B cell (primary cell): Measurements from ENCODE around the gene GALNT18.
"Not testable (repeated sequence)": the region's sequence is repeated elsewhere in the genome, so short reads cannot be mapped to it uniquely, and the experiment has no call there.

ENCODE experiments used
- CTCF ChIP-seq: fragments of 200-600 bp; IDR thresholded peaks from one replicate; pipeline ENCODE4 v1.8.0; 2022; ENCODE audit warnings: antibody characterized with exemption, mild to moderate bottlenecking
- EZH2 ChIP-seq: IDR thresholded peaks from 2 replicates; pipeline ENCODE4 v1.6.1; 2012; ENCODE audit warnings: borderline replicate concordance, low read depth, mild to moderate bottlenecking, moderate library complexity, low read length; ENCODE audit not compliant: insufficient read depth, poor library complexity, severe bottlenecking

DNA sequence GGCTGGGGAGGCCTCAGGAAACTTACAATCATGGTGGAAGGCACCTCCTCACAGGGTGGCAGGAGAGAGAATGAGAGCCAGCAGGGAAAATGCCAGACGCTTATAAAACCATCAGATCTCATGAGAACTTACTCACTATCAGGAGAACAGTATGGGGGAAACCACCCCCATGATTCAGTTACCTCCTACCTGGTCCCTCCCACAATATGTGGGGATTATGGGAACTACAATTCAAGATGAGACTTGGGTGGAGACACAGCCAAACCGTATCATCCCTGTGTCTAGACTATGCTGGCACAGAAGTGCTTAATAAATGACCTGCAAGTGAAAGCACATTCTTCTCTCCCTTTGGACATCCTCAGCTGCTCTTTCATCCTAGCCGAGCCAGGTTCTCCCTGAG lies 174.2 kb downstream of the GALNT18 start:
- not testable (repeated sequence) for TF ChIP-seq CTCF, EZH2
